Progenitor cell of endocrine pancreas (in vitro differentiated cells): ENCODE data around the gene GFI1B. TPM values are rescaled to one million over a fixed set of nuclear protein-coding genes. Genes with fewer than 3 reads are reported as not detected.
"Not testable (repeated sequence)": the region's sequence is repeated elsewhere in the genome, so short reads cannot be mapped to it uniquely, and the experiment has no call there.

Experiments
- DNase-seq: peaks from one replicate; pipeline ENCODE4 v3.0.0; 2021; ENCODE audit warnings: low spot score; ENCODE audit not compliant: unreplicated experiment
- H3K27ac Mint-ChIP-seq: 2 replicates; pipeline ENCODE4 v1.8.0; 2021; ENCODE audit warnings: mild to moderate bottlenecking, moderate library complexity, mixed read lengths
- H3K27me3 Mint-ChIP-seq: 2 replicates; pipeline ENCODE4 v1.8.0; 2021; ENCODE audit warnings: mixed read lengths
- H3K36me3 Mint-ChIP-seq: 2 replicates; pipeline ENCODE4 v1.8.0; 2022; ENCODE audit warnings: mixed read lengths; ENCODE audit not compliant: insufficient read depth
- H3K4me1 Mint-ChIP-seq: 2 replicates; pipeline ENCODE4 v1.8.0; 2021; ENCODE audit warnings: low read depth, mixed read lengths
- H3K4me3 Mint-ChIP-seq: 2 replicates; pipeline ENCODE4 v1.8.0; 2021; ENCODE audit warnings: low read depth, mild to moderate bottlenecking, moderate library complexity, mixed read lengths
- H3K9me3 Mint-ChIP-seq: 2 replicates; pipeline ENCODE4 v1.8.0; 2021; ENCODE audit warnings: low read depth, mixed read lengths
- total RNA-seq: library from RNA; stranded (reverse); gene quantifications from 2 replicates; pipeline ENCODE4 v1.2.1, GENCODE V29; 2021
- TF ChIP-seq, protein P1 (sequence below): fragments of 200-600 bp; sonication (generic); IDR thresholded peaks from one replicate; pipeline ENCODE4 v1.5.0; 2021; ENCODE audit warnings: antibody characterized with exemption, mild to moderate bottlenecking; ENCODE audit not compliant: unreplicated experiment

The GFI1B gene
- total RNA-seq, 1 donor from 2014 or later, result 0.12 TPM

DNA sequence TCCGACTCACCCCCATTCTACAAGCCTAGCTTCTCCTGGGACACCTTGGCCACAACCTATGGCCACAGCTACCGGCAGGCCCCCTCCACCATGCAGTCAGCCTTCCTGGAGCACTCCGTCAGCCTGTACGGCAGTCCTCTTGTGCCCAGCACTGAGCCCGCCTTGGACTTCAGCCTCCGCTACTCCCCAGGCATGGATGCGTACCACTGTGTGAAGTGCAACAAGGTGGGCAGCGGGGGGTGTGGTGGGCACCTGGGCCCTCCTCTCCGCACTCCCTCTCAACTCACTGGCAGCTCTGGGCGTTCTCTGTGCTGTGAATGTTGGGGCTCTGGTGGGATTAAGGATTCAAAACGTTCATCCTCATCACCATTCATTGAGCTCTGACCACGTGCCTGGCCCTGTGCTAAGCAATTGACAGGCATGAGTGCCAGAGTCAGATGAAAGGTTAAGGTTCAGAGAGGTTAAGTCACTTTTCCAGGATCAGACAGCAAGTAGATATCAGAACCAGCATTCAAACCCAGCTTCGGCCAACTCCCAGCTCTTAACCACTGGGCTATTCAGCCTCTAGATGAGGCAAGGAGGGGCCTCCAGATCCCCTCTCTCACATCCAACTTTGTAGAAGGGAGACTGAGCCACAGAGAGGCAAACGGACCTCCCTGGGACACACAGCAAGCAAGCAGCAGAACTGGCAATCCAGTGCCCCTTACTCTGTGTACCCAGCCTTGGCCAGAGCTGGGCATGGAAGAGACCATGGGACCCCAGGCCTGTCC lies 9.9 kb downstream of the GFI1B start:
- Mint-ChIP-seq H3K36me3 (no peaks in the 10 kb centered on the region), H3K4me3 (no peak overlapping the region), H3K9me3 (no peaks in the 10 kb centered on the region), H3K27ac (no peak overlapping the region), H3K27me3 (peaks cover 29% of the 10 kb centered on the region), H3K4me1 (peaks cover 1% of the 10 kb centered on the region)
- TF ChIP-seq, protein P1, sequence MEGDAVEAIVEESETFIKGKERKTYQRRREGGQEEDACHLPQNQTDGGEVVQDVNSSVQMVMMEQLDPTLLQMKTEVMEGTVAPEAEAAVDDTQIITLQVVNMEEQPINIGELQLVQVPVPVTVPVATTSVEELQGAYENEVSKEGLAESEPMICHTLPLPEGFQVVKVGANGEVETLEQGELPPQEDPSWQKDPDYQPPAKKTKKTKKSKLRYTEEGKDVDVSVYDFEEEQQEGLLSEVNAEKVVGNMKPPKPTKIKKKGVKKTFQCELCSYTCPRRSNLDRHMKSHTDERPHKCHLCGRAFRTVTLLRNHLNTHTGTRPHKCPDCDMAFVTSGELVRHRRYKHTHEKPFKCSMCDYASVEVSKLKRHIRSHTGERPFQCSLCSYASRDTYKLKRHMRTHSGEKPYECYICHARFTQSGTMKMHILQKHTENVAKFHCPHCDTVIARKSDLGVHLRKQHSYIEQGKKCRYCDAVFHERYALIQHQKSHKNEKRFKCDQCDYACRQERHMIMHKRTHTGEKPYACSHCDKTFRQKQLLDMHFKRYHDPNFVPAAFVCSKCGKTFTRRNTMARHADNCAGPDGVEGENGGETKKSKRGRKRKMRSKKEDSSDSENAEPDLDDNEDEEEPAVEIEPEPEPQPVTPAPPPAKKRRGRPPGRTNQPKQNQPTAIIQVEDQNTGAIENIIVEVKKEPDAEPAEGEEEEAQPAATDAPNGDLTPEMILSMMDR, result no peak
- DNase-seq, result no peak

DNA sequence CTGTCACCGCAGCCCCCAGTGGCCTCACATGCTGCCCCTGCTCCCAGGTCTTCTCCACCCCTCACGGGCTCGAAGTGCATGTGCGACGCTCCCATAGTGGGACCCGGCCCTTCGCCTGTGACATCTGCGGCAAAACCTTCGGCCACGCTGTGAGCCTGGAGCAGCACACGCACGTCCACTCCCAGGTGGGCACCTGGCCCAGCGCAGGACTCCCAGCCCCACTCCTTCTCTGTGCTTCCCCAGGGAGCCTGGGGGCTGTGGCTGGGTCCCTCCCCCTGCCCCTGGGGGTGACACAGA lies 10.5 kb downstream of the GFI1B start:
- peaks cover 1% of the 10 kb centered on the region for H3K4me1 Mint-ChIP-seq
- H3K36me3 Mint-ChIP-seq, result no peaks in the 10 kb centered on the region
- no peaks in the 10 kb centered on the region for H3K9me3 Mint-ChIP-seq
- H3K27ac Mint-ChIP-seq, result no peak overlapping the region
- H3K27me3 Mint-ChIP-seq, result peaks cover 29% of the 10 kb centered on the region
- H3K4me3 Mint-ChIP-seq, result no peak overlapping the region
- DNase-seq, result no peak
- TF ChIP-seq, protein P1, result no peak

DNA sequence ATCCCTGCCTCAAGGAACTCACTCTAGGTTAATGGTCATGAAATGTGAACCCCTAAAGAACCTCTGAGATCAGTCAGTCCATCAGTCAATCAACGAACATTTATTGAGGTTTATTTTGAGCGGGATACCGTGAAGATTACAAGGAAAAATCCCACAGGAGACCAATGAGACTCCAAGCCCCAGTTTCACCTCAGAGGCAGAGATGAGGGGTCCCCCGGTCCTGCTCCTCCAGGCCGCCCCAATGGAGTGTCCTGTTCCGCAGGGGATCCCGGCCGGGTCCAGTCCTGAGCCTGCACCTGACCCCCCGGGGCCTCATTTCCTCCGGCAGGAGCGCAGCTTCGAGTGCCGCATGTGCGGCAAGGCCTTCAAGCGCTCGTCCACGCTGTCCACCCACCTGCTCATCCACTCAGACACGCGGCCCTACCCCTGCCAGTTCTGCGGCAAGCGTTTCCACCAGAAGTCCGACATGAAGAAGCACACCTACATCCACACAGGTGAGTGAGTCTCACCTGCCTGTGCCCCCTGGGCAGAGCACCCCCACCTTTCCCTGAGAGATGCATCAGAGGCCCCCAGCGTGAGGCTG lies 11.0 kb downstream of the GFI1B start:
- Mint-ChIP-seq H3K4me1 (peaks cover 6% of the 10 kb centered on the region), H3K4me3 (no peak overlapping the region), H3K27me3 (peaks cover 33% of the 10 kb centered on the region), H3K36me3 (no peaks in the 10 kb centered on the region), H3K9me3 (no peaks in the 10 kb centered on the region), H3K27ac (no peak overlapping the region)
- no peak for DNase-seq
- TF ChIP-seq, protein P1, result no peak

DNA sequence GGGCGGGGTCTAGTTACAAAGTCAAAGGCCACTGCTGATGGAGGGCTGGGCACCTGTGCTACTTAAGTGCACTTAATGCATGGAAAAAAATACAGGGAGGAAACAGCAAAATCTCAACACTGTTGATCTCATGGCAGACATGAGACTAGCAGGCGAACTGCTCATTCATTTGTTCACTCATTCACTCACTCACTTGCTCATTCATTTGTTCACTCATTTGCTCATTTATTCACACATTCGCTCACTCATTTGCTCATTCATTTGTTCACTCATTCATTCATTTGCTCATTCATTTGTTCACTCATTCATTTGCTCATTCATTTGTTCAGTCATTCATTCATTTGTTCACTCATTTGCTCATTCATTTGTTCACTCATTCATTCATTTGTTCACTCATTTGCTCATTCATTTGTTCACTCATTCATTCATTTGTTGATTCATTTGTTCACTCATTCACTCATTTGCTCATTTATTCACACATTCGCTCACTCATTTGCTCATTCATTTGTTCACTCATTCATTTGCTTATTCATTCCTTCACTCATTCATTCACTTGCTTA lies 11.6 kb downstream of the GFI1B start:
- H3K4me1 Mint-ChIP-seq, H3K4me3 Mint-ChIP-seq, DNase-seq, H3K9me3 Mint-ChIP-seq, H3K27ac Mint-ChIP-seq, H3K36me3 Mint-ChIP-seq: not testable (repeated sequence)
- peaks cover 35% of the 10 kb centered on the region for H3K27me3 Mint-ChIP-seq

DNA sequence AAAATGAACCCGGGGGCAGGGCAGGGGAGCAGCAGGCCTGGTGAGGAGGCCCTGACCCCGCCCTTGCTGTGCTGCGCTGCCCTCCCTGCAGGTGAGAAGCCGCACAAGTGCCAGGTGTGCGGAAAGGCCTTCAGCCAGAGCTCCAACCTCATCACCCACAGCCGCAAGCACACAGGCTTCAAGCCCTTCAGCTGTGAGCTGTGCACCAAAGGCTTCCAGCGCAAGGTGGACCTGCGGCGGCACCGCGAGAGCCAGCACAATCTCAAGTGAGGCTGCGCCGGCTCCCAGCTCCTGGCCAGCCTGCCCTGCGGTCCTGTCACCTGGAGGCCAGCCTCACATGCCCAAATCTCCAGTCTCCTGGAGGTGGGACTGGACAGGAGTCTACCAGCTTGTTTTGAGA lies 12.3 kb downstream of the GFI1B start:
- Mint-ChIP-seq H3K27me3 (peaks cover 35% of the 10 kb centered on the region), H3K4me1 (peaks cover 8% of the 10 kb centered on the region), H3K4me3 (no peak overlapping the region), H3K9me3 (no peaks in the 10 kb centered on the region), H3K36me3 (no peaks in the 10 kb centered on the region), H3K27ac (no peak overlapping the region)
- TF ChIP-seq, protein P1, result no peak
- no peak for DNase-seq
